Measurements from ENCODE around the gene HS2ST1.

HS2ST1 gene

GRCh38 chr1:87129606-87130005, 215.2 kb downstream of the HS2ST1 start:
- Histone ChIP-seq H3K79me2 (no peaks in the 10 kb centered on the region), H3K9me3 (ENCODE audit: control insufficient read depth, low read length) (no peaks in the 10 kb centered on the region), H3K9ac (no peak overlapping the region), H2AFZ (no peak overlapping the region), H3K4me1 (no peaks in the 10 kb centered on the region), H3K4me3 (ENCODE audit: low read depth, low read length) (no peak overlapping the region), H3K4me2 (ENCODE audit: low read length) (no peak overlapping the region), H3K36me3 (ENCODE audit: control insufficient read depth, insufficient read depth, low read length) (no peaks in the 10 kb centered on the region), H3K27ac (no peak overlapping the region), H3K27me3 (ENCODE audit: control insufficient read depth, insufficient read depth, low read length) (no peaks in the 10 kb centered on the region)
- no peak for TF ChIP-seq CTCF (IDR thresholded peaks at IDR 0.05)

DNA sequence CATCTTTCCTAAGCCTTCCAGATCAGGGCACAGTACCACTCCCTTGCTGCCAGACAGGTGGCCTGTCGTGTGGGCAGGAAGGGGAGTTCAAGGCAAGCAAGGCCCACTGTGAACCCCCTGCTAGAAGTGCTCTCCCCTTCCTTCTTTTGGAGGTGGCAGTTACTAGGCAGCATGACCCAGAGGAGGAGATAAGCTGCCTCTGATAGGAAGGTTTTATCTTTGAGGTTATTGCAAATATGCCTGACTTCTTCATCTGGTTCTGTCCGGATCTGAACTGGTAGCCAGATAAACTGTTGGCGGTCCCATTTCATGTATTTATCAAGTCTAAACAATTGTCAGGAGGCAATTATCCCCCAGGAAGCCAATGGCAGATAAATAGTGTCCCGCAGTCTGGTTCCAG, 216.0 kb downstream of the HS2ST1 start:
- Histone ChIP-seq H3K4me3 (ENCODE audit: low read depth, low read length) (no peak overlapping the region), H3K9me3 (ENCODE audit: control insufficient read depth, low read length) (no peaks in the 10 kb centered on the region), H3K9ac (no peak overlapping the region), H3K79me2 (no peaks in the 10 kb centered on the region), H3K36me3 (ENCODE audit: control insufficient read depth, insufficient read depth, low read length) (no peaks in the 10 kb centered on the region), H2AFZ (no peak overlapping the region), H3K4me1 (no peaks in the 10 kb centered on the region), H3K27ac (no peak overlapping the region), H3K27me3 (ENCODE audit: control insufficient read depth, insufficient read depth, low read length) (no peaks in the 10 kb centered on the region), H3K4me2 (ENCODE audit: low read length) (no peak overlapping the region)
- no peak for TF ChIP-seq CTCF (IDR thresholded peaks at IDR 0.05)

GRCh38 chr1:87131809-87132283, 217.4 kb downstream of the HS2ST1 start:
- Histone ChIP-seq H3K4me1 (no peaks in the 10 kb centered on the region), H3K79me2 (no peaks in the 10 kb centered on the region), H3K9me3 (ENCODE audit: control insufficient read depth, low read length) (no peaks in the 10 kb centered on the region), H3K4me2 (ENCODE audit: low read length) (peak overlapping the region; percentile 81), H3K36me3 (ENCODE audit: control insufficient read depth, insufficient read depth, low read length) (no peaks in the 10 kb centered on the region), H3K4me3 (ENCODE audit: low read depth, low read length) (peak overlapping the region; percentile 36), H3K9ac (no peak overlapping the region), H3K27ac (no peak overlapping the region), H2AFZ (peak overlapping the region; percentile 85), H3K27me3 (ENCODE audit: control insufficient read depth, insufficient read depth, low read length) (no peaks in the 10 kb centered on the region)
- TF ChIP-seq CTCF (IDR thresholded peaks at IDR 0.05): peak; percentile 75

GRCh38 chr1:87132284-87132870, 217.9 kb downstream of the HS2ST1 start:
- no peaks in the 10 kb centered on the region for H3K4me1 ChIP-seq
- peak overlapping the region; percentile 85 for H2AFZ ChIP-seq
- H3K36me3 ChIP-seq (ENCODE audit: control insufficient read depth, insufficient read depth, low read length): no peaks in the 10 kb centered on the region
- H3K27me3 ChIP-seq (ENCODE audit: control insufficient read depth, insufficient read depth, low read length): no peaks in the 10 kb centered on the region
- H3K9ac ChIP-seq: no peak overlapping the region
- peak overlapping the region; percentile 81 for H3K4me2 ChIP-seq (ENCODE audit: low read length)
- H3K27ac ChIP-seq: no peak overlapping the region
- H3K4me3 ChIP-seq (ENCODE audit: low read depth, low read length): peak overlapping the region; percentile 36
- no peaks in the 10 kb centered on the region for H3K9me3 ChIP-seq (ENCODE audit: control insufficient read depth, low read length)
- H3K79me2 ChIP-seq: no peaks in the 10 kb centered on the region
- no peak for TF ChIP-seq CTCF (IDR thresholded peaks at IDR 0.05)

DNA sequence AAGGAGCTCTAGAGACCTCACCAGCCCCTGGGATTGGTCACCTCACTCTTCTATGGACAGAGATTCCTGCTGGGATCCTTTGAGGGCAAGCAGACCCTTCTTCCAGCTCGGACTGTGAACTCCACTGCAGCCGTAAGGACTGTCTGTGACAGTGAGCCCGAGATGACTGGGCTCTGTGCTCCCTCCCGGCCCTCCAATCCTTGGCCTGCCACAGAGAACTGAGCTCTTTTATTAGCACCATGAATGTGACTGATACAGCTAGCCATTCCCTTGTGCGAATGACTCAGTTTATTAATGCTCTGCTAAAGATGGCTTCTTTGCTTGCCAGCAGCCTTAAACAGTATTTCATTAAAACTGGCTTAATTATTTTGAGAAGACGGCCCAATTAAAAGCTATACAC, 219.6 kb downstream of the HS2ST1 start:
- no peaks in the 10 kb centered on the region for H3K27me3 ChIP-seq (ENCODE audit: control insufficient read depth, insufficient read depth, low read length)
- no peaks in the 10 kb centered on the region for H3K9me3 ChIP-seq (ENCODE audit: control insufficient read depth, low read length)
- H2AFZ ChIP-seq: no peak overlapping the region
- no peak for TF ChIP-seq CTCF (IDR thresholded peaks at IDR 0.05)
- H3K36me3 ChIP-seq (ENCODE audit: control insufficient read depth, insufficient read depth, low read length): no peaks in the 10 kb centered on the region
- no peak overlapping the region for H3K27ac ChIP-seq
- H3K4me3 ChIP-seq (ENCODE audit: low read depth, low read length): no peak overlapping the region
- no peaks in the 10 kb centered on the region for H3K4me1 ChIP-seq
- no peak overlapping the region for H3K4me2 ChIP-seq (ENCODE audit: low read length)
- no peak overlapping the region for H3K9ac ChIP-seq
- no peaks in the 10 kb centered on the region for H3K79me2 ChIP-seq
